KOPT-K1 (cell line): ENCODE results near the gene CAPZB.

Experiments used
- H3K27ac ChIP-seq: fragments of 200-600 bp; sonication (generic); 2 replicates; pipeline ENCODE4 v1.5.1; 2016; ENCODE audit warnings: antibody characterized with exemption, mild to moderate bottlenecking, low read depth, low read length; ENCODE audit not compliant: poor library complexity, severe bottlenecking
- H3K36me3 ChIP-seq: fragments of 200-600 bp; sonication (generic); 2 replicates; pipeline ENCODE4 v1.5.1; 2017; ENCODE audit warnings: antibody characterized with exemption, mild to moderate bottlenecking, low read length, moderate library complexity; ENCODE audit not compliant: insufficient read depth
- H3K9me3 ChIP-seq: fragments of 200-600 bp; sonication (generic); 2 replicates; pipeline ENCODE4 v1.5.1; 2017; ENCODE audit warnings: antibody characterized with exemption, low read length, mild to moderate bottlenecking; ENCODE audit not compliant: insufficient read depth, poor library complexity, severe bottlenecking

The CAPZB gene

GRCh38 chr1:19377812-19378718 lies 107.3 kb downstream of the CAPZB start:
- no peak overlapping the region for H3K27ac ChIP-seq
- peaks cover 97% of the 10 kb centered on the region for H3K36me3 ChIP-seq
- H3K9me3 ChIP-seq: no peaks in the 10 kb centered on the region

- no peaks in the 10 kb centered on the region for H3K9me3 ChIP-seq
- H3K36me3 ChIP-seq: peaks cover 94% of the 10 kb centered on the region
- no peak overlapping the region for H3K27ac ChIP-seq
Measured at GRCh38 chr1:19376428-19377372, 108.6 kb downstream of the CAPZB start.

- Histone ChIP-seq H3K9me3 (no peaks in the 10 kb centered on the region), H3K36me3 (peaks cover 88% of the 10 kb centered on the region)
Measured at GRCh38 chr1:19375631-19376400, 109.5 kb downstream of the CAPZB start.

GRCh38 chr1:19374926-19375325 lies 110.4 kb downstream of the CAPZB start:
- H3K9me3 ChIP-seq: no peaks in the 10 kb centered on the region
- peaks cover 85% of the 10 kb centered on the region for H3K36me3 ChIP-seq
- no peak overlapping the region for H3K27ac ChIP-seq

More at GRCh38 chr1:19375631-19376400, 109.5 kb downstream of the CAPZB start:
- H3K27ac ChIP-seq: no peak overlapping the region

- Histone ChIP-seq H3K9me3 (no peaks in the 10 kb centered on the region), H3K36me3 (peaks cover 78% of the 10 kb centered on the region), H3K27ac (no peak overlapping the region)
Measured at GRCh38 chr1:19374083-19374801, 111.1 kb downstream of the CAPZB start.

GRCh38 chr1:19373211-19374082 lies 111.9 kb downstream of the CAPZB start:
- Histone ChIP-seq H3K36me3 (peaks cover 71% of the 10 kb centered on the region), H3K27ac (no peak overlapping the region), H3K9me3 (no peaks in the 10 kb centered on the region)

- H3K36me3 ChIP-seq: peaks cover 62% of the 10 kb centered on the region
- H3K9me3 ChIP-seq: no peaks in the 10 kb centered on the region
Measured at GRCh38 chr1:19372602-19373001, 112.7 kb downstream of the CAPZB start.

GRCh38 chr1:19372136-19372514 lies 113.2 kb downstream of the CAPZB start:
- H3K9me3 ChIP-seq: no peaks in the 10 kb centered on the region
- H3K27ac ChIP-seq: no peak overlapping the region
- peaks cover 57% of the 10 kb centered on the region for H3K36me3 ChIP-seq

More at GRCh38 chr1:19372602-19373001, 112.7 kb downstream of the CAPZB start:
- H3K27ac ChIP-seq: no peak overlapping the region

- H3K9me3 ChIP-seq: no peaks in the 10 kb centered on the region
- H3K27ac ChIP-seq: no peak overlapping the region
- peaks cover 51% of the 10 kb centered on the region for H3K36me3 ChIP-seq
Measured at GRCh38 chr1:19371226-19372135, 113.9 kb downstream of the CAPZB start.

- H3K36me3 ChIP-seq: peaks cover 43% of the 10 kb centered on the region
- no peak overlapping the region for H3K27ac ChIP-seq
- no peaks in the 10 kb centered on the region for H3K9me3 ChIP-seq
Measured at GRCh38 chr1:19370453-19371170, 114.7 kb downstream of the CAPZB start.

GRCh38 chr1:19369396-19370090 lies 115.8 kb downstream of the CAPZB start:
- Histone ChIP-seq H3K9me3 (no peaks in the 10 kb centered on the region), H3K27ac (no peak overlapping the region), H3K36me3 (peaks cover 43% of the 10 kb centered on the region; the same call in 1 of the 2 replicates)

- H3K9me3 ChIP-seq: no peaks in the 10 kb centered on the region
- H3K36me3 ChIP-seq: peaks cover 39% of the 10 kb centered on the region; the same call in 1 of the 2 replicates
- H3K27ac ChIP-seq: no peak overlapping the region
Measured at GRCh38 chr1:19368964-19369363, 116.4 kb downstream of the CAPZB start.
